Measurements from ENCODE around the gene GRAMD2A.

Gene GRAMD2A

GRCh38 chr15:72197460-72198355 is at the start of gene GRAMD2A:
GRAMD2A (minus strand) TSS chr15:72197787.
- DNase-seq (ENCODE audit: low read depth, low spot score): peak; percentile 75

DNA sequence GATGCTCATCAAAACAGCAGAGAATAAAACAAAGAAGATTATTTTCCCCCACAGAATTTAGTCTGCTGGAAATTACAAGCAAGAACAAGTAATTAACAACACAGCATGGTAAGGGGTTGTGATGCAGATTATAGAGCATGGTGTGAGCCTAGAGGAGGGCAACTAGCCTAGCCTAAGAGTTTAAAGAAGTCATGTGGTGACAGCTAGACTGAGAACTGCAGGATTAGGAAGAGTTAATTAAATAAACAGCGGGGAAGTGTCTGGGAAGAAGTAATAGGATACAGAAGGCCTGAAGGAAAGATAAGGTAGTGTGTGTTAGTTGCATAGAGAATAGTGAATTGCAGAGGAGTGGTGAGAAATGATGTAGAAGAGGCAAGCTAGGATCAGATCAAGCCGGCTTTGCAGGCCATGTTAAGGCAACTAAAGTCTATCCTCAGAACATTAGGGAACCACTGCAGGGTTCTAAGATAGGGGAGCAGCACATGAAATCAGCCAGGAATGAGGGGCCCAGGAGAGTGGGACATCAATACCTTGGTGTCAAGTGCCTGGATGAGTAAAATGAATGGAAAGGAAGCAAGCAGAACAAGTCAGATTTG is 45.3 kb upstream of the GRAMD2A start:
- DNase-seq (ENCODE audit: low read depth, low spot score): no peak

- no peak for DNase-seq (ENCODE audit: low read depth, low spot score)
Observed at GRCh38 chr15:72239652-72240051, 42.1 kb upstream of the GRAMD2A start.

DNA sequence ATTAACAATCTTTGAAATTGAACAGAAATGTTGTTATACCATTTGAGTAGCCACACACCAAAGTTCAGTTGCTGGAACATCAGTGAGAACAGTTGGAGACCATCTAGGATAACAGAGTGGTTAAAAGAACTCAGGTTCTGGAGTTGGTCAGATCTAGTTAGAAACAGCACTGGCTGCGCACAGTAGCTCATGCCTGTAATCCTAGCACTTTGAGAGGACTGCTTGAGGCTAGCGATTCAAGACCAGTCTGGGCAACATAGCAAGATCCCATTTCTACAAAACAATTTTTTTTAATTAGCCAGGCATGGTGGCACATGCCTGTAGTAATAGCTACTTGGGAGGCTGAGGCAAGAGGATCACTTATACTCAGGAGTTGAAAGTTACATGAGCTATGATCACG is 41.0 kb upstream of the GRAMD2A start:
- DNase-seq (ENCODE audit: low read depth, low spot score): no peak

GRCh38 chr15:72237853-72238224 is 40.3 kb upstream of the GRAMD2A start:
- DNase-seq (ENCODE audit: low read depth, low spot score): no peak

- DNase-seq (ENCODE audit: low read depth, low spot score): peak; percentile 83
Observed at GRCh38 chr15:72237029-72237852, 39.7 kb upstream of the GRAMD2A start.

DNA sequence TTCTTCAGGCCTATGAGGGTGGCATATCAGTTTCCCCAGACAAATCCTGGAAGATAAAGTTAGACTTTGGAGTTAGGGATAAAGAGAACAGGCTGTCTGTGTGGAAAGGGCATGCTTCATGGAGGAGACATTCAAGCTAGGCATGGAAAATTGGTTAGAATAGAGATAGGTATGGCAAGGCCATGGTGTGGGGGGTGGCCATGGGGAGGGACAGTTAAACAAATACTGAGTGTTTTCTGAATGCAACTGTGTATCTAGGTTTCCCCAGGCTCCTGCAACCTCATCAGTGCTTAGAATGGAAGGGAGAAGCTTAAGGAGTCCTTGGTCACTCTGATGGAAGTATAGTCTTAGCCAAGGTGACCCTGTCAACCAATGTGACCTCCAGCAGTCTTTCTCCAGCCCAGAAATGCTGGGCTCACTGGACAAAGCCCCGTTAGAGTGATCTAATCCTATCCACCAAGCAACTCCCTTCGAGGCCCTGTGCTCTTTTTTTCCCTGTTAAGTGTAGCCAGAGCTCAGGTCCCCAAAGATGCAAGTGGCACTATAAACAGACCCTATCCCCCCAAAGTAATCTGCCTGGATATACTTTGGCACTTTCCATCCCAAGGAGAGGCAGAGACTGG is 38.9 kb upstream of the GRAMD2A start:
- DNase-seq (ENCODE audit: low read depth, low spot score): no peak

DNA sequence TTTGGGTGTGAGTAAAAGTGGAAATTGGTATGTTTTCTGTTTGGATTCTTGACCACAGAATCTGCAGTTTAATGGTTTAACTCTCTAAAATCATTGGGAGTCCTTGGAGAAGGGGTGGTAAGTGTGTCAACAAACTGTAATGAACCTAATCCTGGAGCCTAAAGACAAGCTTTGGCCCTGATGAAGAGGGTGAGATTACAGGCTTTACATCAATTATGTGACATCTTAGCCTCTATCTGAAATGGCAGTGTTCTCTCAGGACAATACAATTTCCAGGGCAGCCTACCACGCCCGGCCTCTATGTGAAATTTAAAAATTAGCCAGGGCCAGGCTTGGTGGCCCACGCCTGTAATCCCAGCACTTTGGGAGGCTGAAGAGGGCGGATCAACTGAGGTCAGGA is 37.7 kb upstream of the GRAMD2A start:
- no peak for DNase-seq (ENCODE audit: low read depth, low spot score)

DNA sequence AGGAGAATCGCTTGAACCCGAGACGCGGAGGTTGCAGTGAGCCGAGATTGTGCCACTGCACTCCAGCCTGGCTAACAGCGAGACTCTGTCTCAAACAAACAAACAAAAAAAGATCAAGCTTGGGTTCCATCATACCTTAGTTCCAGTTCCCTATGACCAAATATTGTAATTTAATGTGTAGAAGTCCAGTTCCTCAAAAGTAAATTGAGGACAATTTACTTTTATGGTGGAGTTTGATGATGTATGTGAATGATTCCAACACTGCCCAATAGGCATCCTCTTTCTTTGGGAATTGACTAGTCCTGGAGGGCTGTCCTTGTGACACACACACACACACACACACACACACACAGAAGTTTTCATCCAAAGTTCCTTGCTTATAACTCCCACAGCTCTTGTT is 36.2 kb upstream of the GRAMD2A start:
- DNase-seq (ENCODE audit: low read depth, low spot score): no peak

GRCh38 chr15:72231833-72232478 is 34.4 kb upstream of the GRAMD2A start:
- peak; percentile 41 for DNase-seq (ENCODE audit: low read depth, low spot score)

DNA sequence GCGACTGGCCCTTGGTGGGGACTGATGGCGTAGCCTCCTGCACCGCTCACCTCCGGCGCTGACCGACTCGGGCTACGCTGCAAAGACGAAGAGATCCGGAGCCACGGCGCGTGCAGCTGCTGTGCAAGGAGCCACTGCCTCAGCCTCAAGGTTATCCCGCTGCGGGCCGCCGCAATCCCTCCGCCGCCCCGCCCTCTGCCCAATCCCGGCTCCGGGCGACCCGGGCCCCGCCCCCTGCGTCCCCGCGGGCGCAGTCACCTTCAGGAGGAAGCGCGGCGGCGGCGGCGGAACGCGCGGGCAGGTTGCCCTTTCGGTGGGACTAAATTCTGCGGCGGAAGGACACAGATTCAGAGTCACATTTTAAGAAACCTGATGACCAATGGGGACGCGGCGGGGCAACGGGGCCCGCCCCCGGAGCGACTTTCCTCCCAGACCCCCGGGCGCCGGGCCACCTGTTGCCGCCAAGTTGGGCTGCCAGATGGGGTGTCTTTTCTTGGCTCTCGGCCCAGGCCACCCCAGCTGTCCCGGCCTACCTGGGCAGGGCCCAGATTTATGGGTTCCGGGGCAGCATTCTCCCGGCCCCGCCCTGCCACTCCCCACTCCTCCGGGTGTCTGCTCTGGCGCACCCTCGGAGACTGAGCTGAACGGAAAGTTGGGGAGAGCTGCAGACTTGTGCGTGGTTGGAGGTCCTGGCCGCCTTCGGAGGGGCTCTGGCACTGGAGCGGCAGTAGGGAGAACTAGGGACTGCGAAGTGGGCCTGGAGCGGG is 33.7 kb upstream of the GRAMD2A start, which contains the start of gene PKM:
Gene PKM (minus strand): TSS at position 125 of the 767 bp plus-strand sequence. CDS start 12,093 bp downstream, outside the sequence.
- peak; percentile 99 for DNase-seq (ENCODE audit: low read depth, low spot score)

DNA sequence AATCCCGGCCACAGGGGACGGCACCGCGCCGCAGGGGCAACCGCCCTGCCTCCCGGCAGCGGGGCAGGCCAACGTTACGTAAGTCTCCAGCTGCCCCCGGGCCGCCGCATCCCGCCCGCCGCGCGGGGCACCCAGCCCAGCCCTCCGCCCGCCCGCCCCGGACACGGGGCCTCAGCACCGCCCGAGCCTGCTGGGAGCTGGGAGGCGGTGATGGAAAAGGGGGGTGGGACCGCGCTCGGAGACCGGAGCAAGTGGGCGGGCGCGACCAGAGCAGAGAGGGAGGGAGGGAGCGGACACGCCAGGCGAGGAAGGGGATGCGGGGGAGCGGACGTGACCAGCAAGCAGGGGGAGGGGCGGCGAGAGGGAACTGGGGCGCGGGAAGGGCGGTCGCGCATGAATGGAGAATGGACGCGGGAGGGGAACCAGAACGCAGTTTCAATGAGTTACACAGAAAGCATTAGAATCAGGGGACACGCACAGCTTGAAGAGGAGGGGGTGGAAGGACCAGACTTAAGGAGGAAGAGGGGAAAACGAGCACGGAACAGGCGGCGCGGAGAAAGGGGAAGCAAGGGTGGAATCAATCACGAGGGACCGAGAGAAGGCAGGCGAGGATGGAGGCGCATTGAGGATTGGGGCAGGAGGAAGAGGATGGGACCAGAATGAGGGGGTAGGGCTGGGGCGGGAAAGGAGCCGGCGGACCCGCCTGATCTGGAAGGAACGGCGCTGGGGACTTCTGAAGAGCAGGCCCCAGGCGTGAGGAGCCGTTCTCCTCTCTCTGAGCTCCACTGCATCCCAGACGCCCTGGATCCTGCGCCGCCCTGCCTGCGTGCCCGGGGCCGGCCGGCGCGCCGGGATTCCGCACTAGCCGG is 32.8 kb upstream of the GRAMD2A start:
- peak; percentile 72 for DNase-seq (ENCODE audit: low read depth, low spot score)

DNA sequence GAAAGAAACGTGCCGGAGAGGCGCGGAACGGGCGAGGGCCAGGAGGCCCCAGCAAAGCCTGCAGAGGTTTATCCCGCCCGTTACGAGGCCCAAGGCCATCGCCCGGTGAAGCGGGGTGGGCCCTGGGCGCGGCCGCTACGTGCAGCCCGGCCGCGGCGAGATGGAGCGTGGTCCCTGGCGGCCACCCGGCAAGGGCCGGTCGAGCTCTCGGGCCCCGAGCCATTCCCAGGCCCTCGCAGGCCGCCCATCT is 32.3 kb upstream of the GRAMD2A start:
- no peak for DNase-seq (ENCODE audit: low read depth, low spot score)

GRCh38 chr15:72229076-72229946 is 31.7 kb upstream of the GRAMD2A start:
- DNase-seq (ENCODE audit: low read depth, low spot score): no peak

GRCh38 chr15:72227720-72228119 is 30.1 kb upstream of the GRAMD2A start:
- DNase-seq (ENCODE audit: low read depth, low spot score): no peak

DNA sequence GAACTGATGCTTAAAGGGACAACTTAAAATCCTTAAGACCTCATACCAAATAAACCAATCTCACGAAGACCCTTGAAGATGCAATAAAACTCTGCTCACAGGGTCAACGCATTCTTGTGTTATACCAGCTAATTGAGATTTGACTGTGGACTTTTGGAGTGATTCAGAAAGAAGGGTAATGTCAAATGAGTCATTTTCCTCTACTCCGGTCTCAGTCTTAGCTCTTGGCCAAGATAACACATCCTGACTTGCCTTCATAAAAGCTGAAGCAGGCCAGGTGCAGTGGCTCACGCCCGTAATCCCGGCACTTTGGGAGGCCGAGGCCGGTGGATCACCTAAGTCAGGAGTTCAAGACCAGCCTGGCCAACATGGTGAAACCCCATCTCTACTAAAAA is 29.6 kb upstream of the GRAMD2A start:
- DNase-seq (ENCODE audit: low read depth, low spot score): peak; percentile 34

- DNase-seq (ENCODE audit: low read depth, low spot score): no peak
Observed at GRCh38 chr15:72223278-72223677, 25.7 kb upstream of the GRAMD2A start.

DNA sequence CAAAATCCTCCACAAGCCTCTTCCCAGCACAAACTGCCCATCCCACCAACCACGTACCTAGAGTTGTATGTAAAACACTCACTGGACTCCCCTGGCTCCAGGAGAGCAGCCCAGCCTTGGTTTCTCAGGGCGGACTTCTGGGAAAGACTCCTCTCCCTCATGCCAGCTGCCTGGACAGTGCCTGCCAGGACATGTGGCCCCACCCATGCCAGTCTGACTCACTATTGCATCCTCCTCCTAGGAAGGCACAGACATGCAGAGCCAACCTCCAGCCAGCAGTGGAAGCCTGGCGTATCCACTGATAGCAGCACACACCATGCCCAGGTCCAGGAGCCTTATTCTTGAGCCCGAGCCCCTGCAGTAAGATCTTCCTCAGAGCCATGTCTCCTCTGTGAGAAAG is 24.8 kb upstream of the GRAMD2A start:
- DNase-seq (ENCODE audit: low read depth, low spot score): no peak

GRCh38 chr15:72220687-72221086 is 23.1 kb upstream of the GRAMD2A start:
- DNase-seq (ENCODE audit: low read depth, low spot score): no peak
